Skin epidermis (tissue), 12 donors: ENCODE data around the gene PDZD2.
"Not testable (repeated sequence)": the region's sequence is repeated elsewhere in the genome, so short reads cannot be mapped to it uniquely, and the experiment has no call there.

Source experiments
- H3K27ac ChIP-seq, 21 experiments: fragments of 200-600 bp; sonication (generic) in 11 of 21; one replicate each; pipeline ENCODE4 v1.5.0; 2020; ENCODE audit warnings: mild to moderate bottlenecking in 3 of 21, inconsistent platforms in 2 of 21, moderate library complexity in 2 of 21
- H3K4me3 ChIP-seq, 7 experiments: fragments of 200-600 bp; sonication (generic) in 2 of 7; one replicate each; pipeline ENCODE4 v1.5.0; 2020; ENCODE audit warnings: inconsistent platforms in 2 of 7, mild to moderate bottlenecking in 2 of 7, moderate library complexity in 1 of 7

PDZD2 gene

DNA sequence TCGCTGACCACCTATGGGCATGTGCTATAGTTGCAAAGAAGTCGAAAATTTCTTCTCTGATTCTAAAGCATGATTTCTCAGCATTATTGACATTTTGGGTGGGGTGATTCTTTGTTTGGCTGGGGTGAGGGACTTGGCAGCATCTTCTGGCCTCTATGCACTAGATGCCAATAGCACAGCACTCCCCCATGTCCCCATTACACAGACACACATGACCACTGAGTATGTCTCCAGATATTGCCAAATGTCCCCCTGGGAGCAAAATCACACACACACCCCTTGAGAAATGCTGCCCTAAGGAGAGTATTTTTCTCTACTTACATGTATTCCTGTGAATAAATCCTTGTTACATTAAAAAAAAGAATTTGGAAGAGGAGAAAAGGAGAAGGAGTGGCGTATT, 89.1 kb downstream of the PDZD2 start:
- Histone ChIP-seq H3K27ac (no peak overlapping the region), H3K4me3 (no peak overlapping the region)

GRCh38 chr5:31728806-31729205, 89.9 kb downstream of the PDZD2 start:
- not testable (repeated sequence) for H3K27ac ChIP-seq, H3K4me3 ChIP-seq

- Histone ChIP-seq H3K4me3 (no peak overlapping the region), H3K27ac (no peak overlapping the region)
These were observed 91.2 kb downstream of the PDZD2 start for GRCh38 chr5:31730139-31730538.

DNA sequence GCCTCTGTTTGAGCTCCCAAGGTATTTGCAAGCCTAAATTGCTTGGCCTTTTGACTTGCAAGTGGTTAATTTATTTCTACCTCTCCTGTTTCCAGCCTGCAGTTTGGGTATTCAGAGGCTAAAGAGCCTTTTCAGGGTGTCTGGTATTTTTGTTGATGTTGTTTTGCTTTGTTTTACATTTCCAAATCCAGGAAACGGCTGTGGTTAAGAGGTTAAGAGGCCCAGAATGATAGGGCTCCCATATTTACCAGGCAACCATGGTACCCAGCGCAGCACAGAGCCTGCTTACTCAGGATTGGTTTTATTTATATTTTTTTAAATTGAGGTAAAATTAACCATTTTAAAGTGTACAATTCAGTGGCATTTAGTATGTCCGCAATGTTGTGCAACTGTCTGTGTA, 92.1 kb downstream of the PDZD2 start:
- Histone ChIP-seq H3K27ac (no peak overlapping the region), H3K4me3 (no peak overlapping the region)

- Histone ChIP-seq H3K27ac (no peak overlapping the region), H3K4me3 (no peak overlapping the region)
These were observed 92.9 kb downstream of the PDZD2 start for GRCh38 chr5:31731710-31732301.

DNA sequence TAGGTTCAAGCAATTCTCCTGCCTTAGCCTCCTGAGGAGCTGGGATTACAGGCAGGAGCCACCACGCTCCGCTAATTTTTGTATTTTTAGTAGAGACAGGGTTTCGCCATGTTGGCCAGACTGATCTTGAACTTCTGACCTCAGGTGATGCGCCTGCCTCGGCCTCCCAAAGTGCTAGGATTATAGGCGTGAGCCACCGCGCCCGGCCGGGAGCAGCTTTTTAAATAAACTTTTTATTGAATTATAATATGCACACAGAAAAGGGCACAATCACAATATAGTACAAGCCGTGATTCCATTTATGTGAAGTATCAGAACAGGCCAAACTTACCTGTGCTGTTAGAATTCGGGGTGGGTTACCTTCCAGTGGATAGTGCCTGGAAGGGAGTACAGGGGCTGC, 93.9 kb downstream of the PDZD2 start:
- H3K4me3 ChIP-seq, H3K27ac ChIP-seq: not testable (repeated sequence)

GRCh38 chr5:31733371-31733770, 94.4 kb downstream of the PDZD2 start:
- Histone ChIP-seq H3K4me3 (no peak overlapping the region), H3K27ac (no peak overlapping the region)

GRCh38 chr5:31736127-31736526, 97.2 kb downstream of the PDZD2 start:
- Histone ChIP-seq H3K27ac (no peak overlapping the region), H3K4me3 (no peak overlapping the region)

GRCh38 chr5:31738199-31738598, 99.3 kb downstream of the PDZD2 start:
- H3K27ac ChIP-seq = no peak overlapping the region
- H3K4me3 ChIP-seq = no peak overlapping the region

DNA sequence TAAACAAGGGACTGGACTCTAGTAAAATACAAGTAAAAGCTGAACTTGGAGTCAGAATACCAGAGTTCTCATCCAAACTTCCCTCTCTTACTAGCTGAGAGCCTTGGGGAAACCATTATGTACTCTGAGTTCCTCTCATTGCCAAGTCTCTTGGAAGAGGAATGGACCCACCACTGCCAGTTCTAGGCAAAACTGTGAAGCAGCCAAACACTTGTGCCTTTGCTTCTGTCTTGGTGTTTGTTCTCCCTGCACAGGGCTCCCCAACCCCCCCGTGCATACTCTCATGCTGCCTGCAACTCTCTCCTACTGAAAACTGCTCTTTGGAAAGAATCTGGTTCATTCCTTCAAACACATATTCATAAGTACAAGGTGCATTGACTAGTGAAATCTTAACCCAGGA, 102.6 kb downstream of the PDZD2 start:
- H3K27ac ChIP-seq = peak overlapping the region in 1 of 21 experiments; percentile 14
- no peak overlapping the region for H3K4me3 ChIP-seq

DNA sequence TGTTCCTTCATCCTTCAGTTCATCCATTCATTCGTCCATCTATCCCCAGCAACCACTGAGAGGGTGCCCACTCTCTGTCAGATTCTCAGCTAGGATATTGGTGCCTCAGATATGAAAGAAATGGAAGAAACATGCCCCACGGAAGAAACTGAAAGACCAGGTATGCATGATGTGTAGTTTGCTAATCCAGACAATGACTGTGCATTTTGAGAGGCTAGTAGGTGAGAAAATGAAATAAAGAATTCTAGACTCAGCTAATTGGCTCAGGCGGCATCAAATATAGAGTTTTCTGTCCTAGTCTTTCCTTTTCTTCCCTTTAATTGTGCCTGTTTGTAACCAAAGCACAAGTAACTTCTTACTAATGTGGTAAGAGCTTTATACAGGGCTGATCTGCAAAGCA, 104.7 kb downstream of the PDZD2 start:
- Histone ChIP-seq H3K27ac (no peak overlapping the region), H3K4me3 (no peak overlapping the region)

- no peak overlapping the region for H3K27ac ChIP-seq
These were observed 109.7 kb downstream of the PDZD2 start for GRCh38 chr5:31748458-31749172.

DNA sequence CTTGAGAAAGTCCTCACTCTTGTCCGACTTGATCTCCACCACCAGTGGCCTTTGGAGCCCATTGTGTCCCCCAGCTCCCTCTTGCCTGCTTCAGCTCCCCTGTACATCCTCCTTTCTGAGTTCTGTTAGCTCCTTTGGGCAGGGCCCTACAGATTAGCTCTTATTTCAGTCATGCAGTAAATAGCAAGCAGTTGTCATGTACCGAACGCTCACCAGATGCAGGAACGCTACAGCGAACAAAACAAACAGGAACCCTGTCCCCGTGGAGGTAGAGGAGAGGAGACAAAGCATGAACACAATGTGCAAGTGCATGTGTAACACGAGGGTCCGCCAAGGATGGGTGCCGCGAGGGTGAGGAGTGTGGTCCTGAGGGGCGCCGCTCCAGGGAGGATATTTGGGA, 111.3 kb downstream of the PDZD2 start:
- no peak overlapping the region for H3K4me3 ChIP-seq
- no peak overlapping the region for H3K27ac ChIP-seq

More at GRCh38 chr5:31748458-31749172, 109.7 kb downstream of the PDZD2 start:
- no peak overlapping the region for H3K4me3 ChIP-seq

DNA sequence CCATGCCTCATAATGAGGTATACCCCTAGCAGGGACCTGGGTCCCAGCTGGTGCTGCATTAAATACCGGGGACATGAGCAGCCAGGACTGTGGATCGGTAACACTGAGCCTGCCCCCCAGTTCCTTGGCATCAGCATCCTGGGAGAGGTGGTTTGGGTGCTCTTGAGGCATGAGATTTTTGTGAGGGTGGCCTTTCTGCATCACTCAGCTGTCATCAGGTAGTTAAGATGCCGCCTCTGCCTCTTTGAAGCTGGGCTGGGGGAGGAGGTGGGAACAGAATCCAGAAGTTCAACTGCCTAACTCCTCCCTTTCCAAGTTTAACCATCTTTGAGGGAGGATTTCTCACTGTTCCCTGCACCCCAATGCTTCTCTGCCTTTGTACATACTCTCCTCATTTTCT, 112.7 kb downstream of the PDZD2 start:
- Histone ChIP-seq H3K4me3 (no peak overlapping the region), H3K27ac (no peak overlapping the region)

- Histone ChIP-seq H3K27ac (no peak overlapping the region), H3K4me3 (no peak overlapping the region)
These were observed 114.9 kb downstream of the PDZD2 start for GRCh38 chr5:31753700-31754357.

DNA sequence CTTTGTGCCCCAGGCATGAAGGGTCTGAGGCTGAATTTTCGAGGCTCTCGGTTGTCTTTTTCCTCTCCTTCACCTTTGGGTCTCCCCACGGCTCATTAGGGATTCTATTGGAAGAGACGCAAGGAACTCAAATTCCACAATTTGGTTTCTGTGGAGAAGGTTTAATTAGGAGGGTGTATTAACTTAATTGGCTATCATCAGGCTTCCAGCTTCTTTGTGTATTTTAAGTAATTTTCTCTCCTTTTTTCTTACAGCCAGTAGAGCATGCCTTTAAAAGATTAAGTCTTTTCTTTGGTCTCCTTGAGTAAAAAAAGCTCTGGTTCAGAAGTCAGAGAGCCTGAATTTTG, 115.4 kb downstream of the PDZD2 start:
- Histone ChIP-seq H3K27ac (no peak overlapping the region), H3K4me3 (no peak overlapping the region)

DNA sequence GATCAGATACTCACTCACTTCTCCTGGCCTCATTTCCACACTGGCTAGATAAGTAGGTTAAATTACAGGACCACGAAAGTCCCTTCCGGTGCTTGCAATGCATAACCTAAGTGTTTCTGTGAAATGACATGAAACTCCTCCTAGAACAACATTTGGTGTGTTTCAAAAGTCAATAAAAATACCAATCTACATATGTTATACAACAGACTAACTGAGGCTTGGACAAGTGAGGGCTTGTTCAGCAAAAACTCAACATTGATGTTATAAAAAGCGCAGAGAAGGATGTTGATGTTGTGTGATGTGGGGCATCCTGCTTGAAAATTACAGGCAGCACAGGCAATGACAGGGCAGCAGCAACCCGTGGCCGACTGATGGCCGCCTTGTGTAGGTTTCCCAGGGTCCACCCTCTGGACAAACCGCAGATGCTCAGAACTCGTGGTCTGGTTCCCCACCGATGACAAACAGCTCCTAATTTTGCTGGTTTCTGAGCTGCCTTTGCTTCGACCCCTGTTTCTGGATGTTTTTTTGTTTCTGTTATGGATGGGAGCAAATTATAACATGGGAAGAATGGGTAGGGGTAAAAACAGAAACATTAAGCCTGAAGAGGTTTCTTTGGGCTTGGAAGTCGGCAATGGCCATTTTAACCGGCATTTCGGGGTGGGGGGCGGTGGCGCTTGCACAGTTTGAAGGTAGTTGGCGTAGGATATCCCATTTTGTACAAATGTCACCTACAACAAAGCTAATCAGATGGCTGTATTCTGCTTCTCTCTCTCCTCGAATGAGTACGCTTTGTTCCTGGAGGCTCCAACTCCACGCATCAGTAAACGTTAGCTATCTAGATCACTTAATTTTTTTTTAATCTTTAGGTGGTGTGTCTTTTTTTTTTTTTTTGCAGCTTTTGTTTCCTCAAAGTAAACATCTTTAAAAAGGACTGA, 116.1 kb downstream of the PDZD2 start:
- Histone ChIP-seq H3K27ac (no peak overlapping the region), H3K4me3 (no peak overlapping the region)

DNA sequence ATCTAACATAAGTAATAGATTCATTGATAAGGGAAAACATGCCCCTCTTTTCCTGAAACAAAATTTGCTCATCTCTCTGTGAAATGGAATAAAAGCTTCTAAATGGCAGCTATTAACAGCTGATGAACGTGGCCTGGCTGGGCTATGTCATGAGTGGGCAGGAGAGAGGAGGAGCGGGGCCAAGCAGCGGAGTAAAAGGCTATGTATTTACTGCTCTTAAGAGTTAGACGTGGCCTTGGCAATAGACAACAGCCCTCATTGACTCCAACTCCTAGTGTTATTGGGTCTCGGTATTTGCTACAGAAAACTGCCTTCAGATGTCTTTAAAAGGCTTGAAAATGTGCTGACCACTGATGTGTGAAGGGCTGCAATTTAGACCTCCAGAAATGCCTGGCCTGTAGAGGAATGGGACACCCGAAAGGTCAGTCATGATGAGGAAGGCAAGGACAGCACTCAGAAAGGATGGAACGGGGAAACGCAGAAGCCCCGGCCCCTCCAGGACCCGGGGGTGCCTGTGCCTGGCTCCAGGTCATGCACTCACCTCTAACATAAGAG, 116.8 kb downstream of the PDZD2 start:
- Histone ChIP-seq H3K4me3 (no peak overlapping the region), H3K27ac (no peak overlapping the region)

DNA sequence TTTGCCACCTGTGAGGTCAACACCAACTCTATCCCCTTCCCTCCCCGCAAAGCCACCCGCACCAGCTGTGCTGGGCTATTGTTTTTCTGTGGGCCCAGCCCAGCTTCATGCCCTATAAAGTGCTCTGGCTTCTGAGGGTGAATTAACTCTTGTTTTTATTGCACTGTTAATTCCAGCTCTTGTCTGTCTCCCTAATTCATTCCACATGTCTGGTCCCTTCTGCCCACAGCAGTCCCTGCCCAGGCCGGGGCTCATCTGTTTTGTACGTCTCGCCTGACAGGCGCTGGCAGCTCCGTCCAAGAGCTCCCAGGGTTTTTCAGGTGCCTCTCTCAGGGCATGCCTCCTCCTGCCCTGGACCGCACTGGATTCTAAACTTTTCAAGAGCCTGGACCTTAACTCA, 118.9 kb downstream of the PDZD2 start:
- H3K27ac ChIP-seq = peak overlapping the region in 1 of 21 experiments; percentile 30
- no peak overlapping the region for H3K4me3 ChIP-seq

- Histone ChIP-seq H3K4me3 (no peak overlapping the region), H3K27ac (no peak overlapping the region)
These were observed 120.0 kb downstream of the PDZD2 start for GRCh38 chr5:31758803-31759425.
